GM06990 (cell line): ENCODE data around the gene LRRC2.
"Not testable (repeated sequence)": the region's sequence is repeated elsewhere in the genome, so short reads cannot be mapped to it uniquely, and the experiment has no call there.

Source experiments
- DNase-seq: peaks from one replicate; pipeline ENCODE4 v3.0.0-alpha.2; 2011; ENCODE audit not compliant: insufficient read length; ENCODE audit errors: extremely low read depth
- H3K27me3 ChIP-seq: replicated peaks from 2 replicates; pipeline ENCODE4 v1.6.0; 2011; ENCODE audit warnings: low read length; ENCODE audit not compliant: control insufficient read depth, insufficient read depth
- H3K36me3 ChIP-seq: 2 replicates; pipeline ENCODE4 v1.5.1; 2011; ENCODE audit warnings: low read length; ENCODE audit not compliant: control insufficient read depth, insufficient read depth
- H3K4me3 ChIP-seq: replicated peaks from 2 replicates; pipeline ENCODE4 v1.5.1; 2011; ENCODE audit warnings: low read depth, mild to moderate bottlenecking, control low read depth, low read length
- CTCF ChIP-seq: IDR thresholded peaks from 2 replicates; pipeline ENCODE4 v1.5.1; 2011; ENCODE audit warnings: low read length, control low read depth, mild to moderate bottlenecking, inconsistent platforms; ENCODE audit not compliant: insufficient read depth, poor library complexity, severe bottlenecking

Gene LRRC2

GRCh38 chr3:46578973-46579755 lies 13.1 kb upstream of the LRRC2 start:
- H3K4me3 ChIP-seq: no peak overlapping the region
- DNase-seq: no peak
- H3K27me3 ChIP-seq: peaks cover 3% of the 10 kb centered on the region; the same call in 1 of the 2 replicates
- no peak for TF ChIP-seq CTCF
- no peaks in the 10 kb centered on the region for H3K36me3 ChIP-seq

GRCh38 chr3:46577580-46578249 lies 11.6 kb upstream of the LRRC2 start:
- H3K36me3 ChIP-seq, DNase-seq, H3K4me3 ChIP-seq, H3K27me3 ChIP-seq: not testable (repeated sequence)

- peaks cover 3% of the 10 kb centered on the region; the same call in 1 of the 2 replicates for H3K27me3 ChIP-seq
- no peak for TF ChIP-seq CTCF
- no peaks in the 10 kb centered on the region for H3K36me3 ChIP-seq
- no peak overlapping the region for H3K4me3 ChIP-seq
- DNase-seq: no peak
These were observed 10.8 kb upstream of the LRRC2 start for GRCh38 chr3:46576879-46577278.

GRCh38 chr3:46576386-46576785 lies 10.3 kb upstream of the LRRC2 start:
- TF ChIP-seq CTCF: no peak
- peaks cover 3% of the 10 kb centered on the region; the same call in 1 of the 2 replicates for H3K27me3 ChIP-seq
- H3K36me3 ChIP-seq: no peaks in the 10 kb centered on the region
- DNase-seq: no peak
- H3K4me3 ChIP-seq: no peak overlapping the region

- no peak for TF ChIP-seq CTCF
These were observed 9.6 kb upstream of the LRRC2 start for GRCh38 chr3:46575577-46576222.

GRCh38 chr3:46574881-46575576 lies 8.9 kb upstream of the LRRC2 start:
- H3K4me3 ChIP-seq: no peak overlapping the region
- no peaks in the 10 kb centered on the region for H3K36me3 ChIP-seq
- TF ChIP-seq CTCF: no peak
- H3K27me3 ChIP-seq: peaks cover 2% of the 10 kb centered on the region; the same call in 1 of the 2 replicates
- no peak for DNase-seq

More at GRCh38 chr3:46575577-46576222, 9.6 kb upstream of the LRRC2 start:
- no peak overlapping the region for H3K4me3 ChIP-seq
- no peaks in the 10 kb centered on the region for H3K36me3 ChIP-seq
- DNase-seq: no peak
- peaks cover 2% of the 10 kb centered on the region; the same call in 1 of the 2 replicates for H3K27me3 ChIP-seq
